Calu3 (cell line): Measurements from ENCODE around the gene TRMT6. TPM values are rescaled to one million over a fixed set of nuclear protein-coding genes. Genes with fewer than 3 reads are reported as not detected.

ENCODE experiments used
- Bru-seq: library from RNA; stranded (reverse); fragments of 400-500 nt; gene quantifications from one replicate; lab custom pipeline; 2021; lab: Mats Ljungman, UMichigan
- BruChase-seq, 2 experiments: library from RNA; stranded (reverse); fragments of 400-500 nt; gene quantifications; one replicate each; lab custom pipeline; 2021; lab: Mats Ljungman, UMichigan
- BruUV-seq: library from RNA; stranded (reverse); fragments of 400-500 nt; replicated peaks from 2 replicates; lab custom pipeline; 2021; lab: Mats Ljungman, UMichigan
- CTCF ChIA-PET: fragments of 300-600 bp; sonication (Branson Sonifier 250); formaldehyde crosslinking; loops from one replicate; lab custom pipeline; 2022; ENCODE audit warnings: antibody characterized with exemption; lab: Charles Lee
- DNase-seq: peaks from one replicate; pipeline ENCODE4 v3.0.0; 2022
- H3K27ac Mint-ChIP-seq: one replicate; pipeline ENCODE4 v1.8.0; 2022; ENCODE audit warnings: mixed read lengths; ENCODE audit not compliant: unreplicated experiment
- H3K27me3 Mint-ChIP-seq: one replicate; pipeline ENCODE4 v1.8.0; 2022; ENCODE audit warnings: mixed read lengths; ENCODE audit not compliant: unreplicated experiment
- H3K36me3 Mint-ChIP-seq: one replicate; pipeline ENCODE4 v1.8.0; 2022; ENCODE audit warnings: mild to moderate bottlenecking, moderate library complexity, mixed read lengths; ENCODE audit not compliant: insufficient read depth, unreplicated experiment
- H3K4me1 Mint-ChIP-seq: one replicate; pipeline ENCODE4 v1.8.0; 2022; ENCODE audit warnings: mild to moderate bottlenecking, low read depth, mixed read lengths; ENCODE audit not compliant: unreplicated experiment
- H3K4me3 Mint-ChIP-seq: one replicate; pipeline ENCODE4 v1.8.0; 2022; ENCODE audit warnings: mild to moderate bottlenecking, low read depth, moderate library complexity, mixed read lengths; ENCODE audit not compliant: unreplicated experiment
- H3K9me3 Mint-ChIP-seq: one replicate; pipeline ENCODE4 v1.8.0; 2022; ENCODE audit warnings: low read depth, mixed read lengths; ENCODE audit not compliant: unreplicated experiment
- intact Hi-C: fragments of 100-400 bp; cut with micrococcal nuclease; formaldehyde crosslinking; loops from one replicate; pipeline ENCODE4 v1.10.0; 2022; ENCODE audit not compliant: unreplicated experiment
- long read RNA-seq: library from polyadenylated mRNA; stranded (forward); transcript quantifications from one replicate; pipeline ENCODE4 v2.0.0, GENCODE V29; 2022
- total RNA-seq: library from RNA; stranded (reverse); gene quantifications from 2 replicates; pipeline ENCODE4 v1.2.3, GENCODE V29; 2022
- TF ChIP-seq, protein P1 (sequence below): fragments of 200-600 bp; IDR thresholded peaks from one replicate; pipeline ENCODE4 v1.8.0; 2022; ENCODE audit warnings: antibody characterized with exemption; ENCODE audit not compliant: unreplicated experiment

TRMT6 gene, protein sequence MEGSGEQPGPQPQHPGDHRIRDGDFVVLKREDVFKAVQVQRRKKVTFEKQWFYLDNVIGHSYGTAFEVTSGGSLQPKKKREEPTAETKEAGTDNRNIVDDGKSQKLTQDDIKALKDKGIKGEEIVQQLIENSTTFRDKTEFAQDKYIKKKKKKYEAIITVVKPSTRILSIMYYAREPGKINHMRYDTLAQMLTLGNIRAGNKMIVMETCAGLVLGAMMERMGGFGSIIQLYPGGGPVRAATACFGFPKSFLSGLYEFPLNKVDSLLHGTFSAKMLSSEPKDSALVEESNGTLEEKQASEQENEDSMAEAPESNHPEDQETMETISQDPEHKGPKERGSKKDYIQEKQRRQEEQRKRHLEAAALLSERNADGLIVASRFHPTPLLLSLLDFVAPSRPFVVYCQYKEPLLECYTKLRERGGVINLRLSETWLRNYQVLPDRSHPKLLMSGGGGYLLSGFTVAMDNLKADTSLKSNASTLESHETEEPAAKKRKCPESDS
- 14.2 and 15.5 TPM in 2 replicates for total RNA-seq
- Bru-seq, nascent RNA = percentile 76 among the genes with signal in this experiment
- percentile 75 among the genes with signal in this experiment for BruChase-seq, experiment 1, labeled RNA remaining after a 6-hour chase
- percentile 78 among the genes with signal in this experiment for BruChase-seq, experiment 2, labeled RNA remaining after a 2-hour chase
- long read RNA-seq, transcript TRMT6-201 (11 exons, 2,327 nt) = major isoform, 25 of 32 reads
- long read RNA-seq, partial matches to known transcripts = 1 of 32 reads
- long read RNA-seq, other reads (novel, unspliced or antisense) = 5 of 32 reads

DNA sequence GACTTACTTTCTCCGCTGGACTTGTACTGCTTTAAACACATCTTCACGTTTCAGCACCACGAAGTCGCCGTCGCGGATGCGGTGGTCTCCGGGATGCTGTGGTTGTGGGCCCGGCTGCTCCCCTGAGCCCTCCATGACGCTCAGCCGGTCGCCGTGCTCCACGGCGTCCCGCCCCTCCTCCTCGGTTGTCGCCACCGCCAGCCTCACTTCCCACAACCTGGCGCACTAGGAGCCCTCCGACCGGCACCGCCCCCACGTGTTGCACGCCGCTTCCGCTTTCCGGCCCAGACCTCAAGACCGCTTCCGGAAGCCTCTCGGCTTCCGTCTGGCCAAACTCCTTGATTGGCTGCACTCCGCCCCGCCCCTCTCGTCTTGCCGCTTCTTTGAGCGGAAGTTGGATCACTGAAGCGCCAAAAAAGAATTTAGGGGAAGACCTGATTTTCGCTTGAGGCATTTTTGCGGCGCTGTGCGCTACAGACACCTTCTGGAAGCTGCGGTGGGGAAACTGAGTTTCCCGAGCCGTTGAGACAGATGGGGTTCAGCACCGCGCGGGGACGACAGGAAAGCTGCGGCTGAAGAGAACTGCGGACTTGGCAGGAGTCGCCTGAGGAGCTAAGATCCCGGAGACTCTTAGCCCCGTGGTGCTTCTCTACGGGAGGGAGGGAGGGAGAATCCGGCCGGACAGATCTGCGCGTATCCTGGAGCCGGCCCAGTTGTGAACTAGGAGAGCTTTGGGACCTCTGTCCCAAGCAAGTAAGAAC lies at the start of gene TRMT6, which contains the start of gene MCM8:
TSS of gene TRMT6 (minus strand) at position 263 of the 761 bp plus-strand sequence. CDS start at position 135, 128 bp downstream.
TSS of gene MCM8 (plus strand) at position 382 of the 761 bp plus-strand sequence. CDS start 1,364 bp downstream, outside the sequence.
- H3K27me3 Mint-ChIP-seq = no peaks in the 10 kb centered on the region
- H3K36me3 Mint-ChIP-seq = peaks cover 37% of the 10 kb centered on the region
- no peaks in the 10 kb centered on the region for H3K9me3 Mint-ChIP-seq
- intact Hi-C loops = no loop called here
- H3K4me1 Mint-ChIP-seq = peaks cover 8% of the 10 kb centered on the region
- no TSS peak for BruUV-seq
- H3K27ac Mint-ChIP-seq = peak within 1 kb of the TSS; percentile 94
- TF ChIP-seq, protein P1, sequence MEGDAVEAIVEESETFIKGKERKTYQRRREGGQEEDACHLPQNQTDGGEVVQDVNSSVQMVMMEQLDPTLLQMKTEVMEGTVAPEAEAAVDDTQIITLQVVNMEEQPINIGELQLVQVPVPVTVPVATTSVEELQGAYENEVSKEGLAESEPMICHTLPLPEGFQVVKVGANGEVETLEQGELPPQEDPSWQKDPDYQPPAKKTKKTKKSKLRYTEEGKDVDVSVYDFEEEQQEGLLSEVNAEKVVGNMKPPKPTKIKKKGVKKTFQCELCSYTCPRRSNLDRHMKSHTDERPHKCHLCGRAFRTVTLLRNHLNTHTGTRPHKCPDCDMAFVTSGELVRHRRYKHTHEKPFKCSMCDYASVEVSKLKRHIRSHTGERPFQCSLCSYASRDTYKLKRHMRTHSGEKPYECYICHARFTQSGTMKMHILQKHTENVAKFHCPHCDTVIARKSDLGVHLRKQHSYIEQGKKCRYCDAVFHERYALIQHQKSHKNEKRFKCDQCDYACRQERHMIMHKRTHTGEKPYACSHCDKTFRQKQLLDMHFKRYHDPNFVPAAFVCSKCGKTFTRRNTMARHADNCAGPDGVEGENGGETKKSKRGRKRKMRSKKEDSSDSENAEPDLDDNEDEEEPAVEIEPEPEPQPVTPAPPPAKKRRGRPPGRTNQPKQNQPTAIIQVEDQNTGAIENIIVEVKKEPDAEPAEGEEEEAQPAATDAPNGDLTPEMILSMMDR = no peak
- CTCF ChIA-PET = interaction anchor here (0.6 to 1.0 kb wide), 4 partner anchors 47 to 162 kb away, joined by 3 to 7 read pairs (median 5); no protein-coding TSS in a partner anchor
- DNase-seq = peak; percentile 92
- H3K4me3 Mint-ChIP-seq = peak within 1 kb of the TSS; percentile 97

DNA sequence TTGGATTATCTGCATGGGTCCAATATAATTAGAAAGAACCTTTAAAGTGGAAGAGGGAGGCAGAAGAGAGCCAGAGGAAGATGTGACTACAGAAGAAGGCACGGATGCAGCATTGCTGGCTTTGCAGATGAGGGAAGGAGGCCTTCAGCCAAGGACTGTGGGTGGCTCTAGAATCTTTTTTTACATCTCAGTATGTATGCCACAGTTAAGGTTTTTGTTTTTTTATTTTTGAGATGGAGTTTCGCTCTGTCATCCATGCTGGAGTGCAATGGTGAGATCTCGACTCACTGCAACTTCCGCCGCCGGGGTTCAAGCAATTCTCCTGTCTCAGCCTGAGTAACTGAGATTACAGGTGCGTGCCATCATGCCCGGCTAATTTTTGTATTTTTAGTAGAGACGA lies 49.5 kb upstream of the TRMT6 start:
- BruUV-seq = no TSS peak
- TF ChIP-seq, protein P1 = no peak
- no peak overlapping the region for H3K4me3 Mint-ChIP-seq
- no peaks in the 10 kb centered on the region for H3K36me3 Mint-ChIP-seq
- no peaks in the 10 kb centered on the region for H3K4me1 Mint-ChIP-seq
- intact Hi-C loops = no loop called here
- H3K27ac Mint-ChIP-seq = no peak overlapping the region
- no peaks in the 10 kb centered on the region for H3K27me3 Mint-ChIP-seq
- H3K9me3 Mint-ChIP-seq = no peaks in the 10 kb centered on the region
- CTCF ChIA-PET = no interaction called here
- DNase-seq = no peak

DNA sequence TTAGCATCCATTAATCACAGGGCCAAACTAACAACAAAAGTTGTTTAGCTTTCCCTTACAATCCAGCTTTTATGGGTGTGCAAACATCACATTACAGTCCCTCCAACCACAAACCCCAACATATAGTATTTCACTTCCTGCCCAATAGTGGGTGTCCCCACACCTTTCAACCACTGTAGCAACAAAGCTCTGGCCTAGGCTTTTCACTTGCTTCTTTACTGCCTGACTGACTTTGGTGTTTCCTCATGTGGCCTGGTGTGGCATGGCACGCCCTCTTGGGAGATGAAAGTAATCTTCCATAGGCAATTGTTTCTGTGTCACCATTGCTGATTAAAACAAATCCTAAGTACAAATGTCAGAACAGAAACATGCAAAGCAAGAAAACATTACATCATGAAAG lies 46.4 kb upstream of the TRMT6 start:
- Mint-ChIP-seq H3K27me3 (no peaks in the 10 kb centered on the region), H3K4me1 (no peaks in the 10 kb centered on the region), H3K4me3 (no peak overlapping the region), H3K36me3 (no peaks in the 10 kb centered on the region), H3K9me3 (no peaks in the 10 kb centered on the region), H3K27ac (no peak overlapping the region)
- intact Hi-C loops = no loop called here
- no TSS peak for BruUV-seq
- TF ChIP-seq, protein P1 = no peak
- CTCF ChIA-PET = interaction anchor here (1.1 kb wide), 1 partner anchor 10 kb away, joined by 3 read pairs; no protein-coding TSS in a partner anchor
- DNase-seq = no peak
